H9 (cell line): Measurements from ENCODE around the gene GRM3. TPM values are rescaled to one million over a fixed set of nuclear protein-coding genes. Genes with fewer than 3 reads are reported as not detected.

Source experiments
- DNase-seq: peaks from one replicate; pipeline ENCODE4 v3.0.0-alpha.2; 2017
- H2AFZ ChIP-seq: one replicate; pipeline ENCODE4 v1.6.1; 2013; ENCODE audit warnings: mild to moderate bottlenecking, low read length, control low read depth, moderate library complexity
- H2AK5ac ChIP-seq: 2 replicates; pipeline ENCODE4 v1.6.1; 2013; ENCODE audit warnings: low read length, control low read depth, mixed read lengths; ENCODE audit not compliant: insufficient read length
- H2BK120ac ChIP-seq: one replicate; pipeline ENCODE4 v1.6.1; 2013; ENCODE audit warnings: low read depth, mild to moderate bottlenecking, low read length, control low read depth, inconsistent platforms; ENCODE audit not compliant: poor library complexity, severe bottlenecking
- H2BK12ac ChIP-seq: 2 replicates; pipeline ENCODE4 v1.6.1; 2013; ENCODE audit warnings: low read length, control low read depth, mixed read lengths, low read depth; ENCODE audit not compliant: insufficient read length
- H2BK15ac ChIP-seq: 2 replicates; pipeline ENCODE4 v1.6.1; 2013; ENCODE audit warnings: low read depth, low read length, control low read depth
- H2BK20ac ChIP-seq: one replicate; pipeline ENCODE4 v1.6.1; 2013; ENCODE audit warnings: low read depth, mild to moderate bottlenecking, low read length, control low read depth, inconsistent platforms; ENCODE audit not compliant: poor library complexity, severe bottlenecking
- H2BK5ac ChIP-seq: 2 replicates; pipeline ENCODE4 v1.6.1; 2013; ENCODE audit warnings: low read length, control low read depth, mixed read lengths; ENCODE audit not compliant: insufficient read length
- H3K14ac ChIP-seq: 2 replicates; pipeline ENCODE4 v1.6.1; 2013; ENCODE audit warnings: low read length, control low read depth; ENCODE audit not compliant: insufficient read depth
- H3K18ac ChIP-seq: 2 replicates; pipeline ENCODE4 v1.6.1; 2013; ENCODE audit warnings: low read depth, mild to moderate bottlenecking, mixed read lengths, low read length, control low read depth; ENCODE audit not compliant: insufficient read length
- H3K23ac ChIP-seq: 2 replicates; pipeline ENCODE4 v1.6.1; 2013; ENCODE audit warnings: low read length, control low read depth, mixed read lengths, low read depth; ENCODE audit not compliant: insufficient read length
- H3K23me2 ChIP-seq: 2 replicates; pipeline ENCODE4 v1.6.1; 2013; ENCODE audit warnings: low read depth, mild to moderate bottlenecking, mixed read lengths, low read length, control low read depth; ENCODE audit not compliant: insufficient read length, poor library complexity, severe bottlenecking
- H3K27ac ChIP-seq: 2 replicates; pipeline ENCODE4 v1.5.1; 2013; ENCODE audit warnings: low read length, control low read depth, mixed read lengths, low read depth; ENCODE audit not compliant: insufficient read length
- H3K27me3 ChIP-seq: 2 replicates; pipeline ENCODE4 v1.6.1; 2013; ENCODE audit warnings: low read length, control low read depth, inconsistent platforms; ENCODE audit not compliant: insufficient read depth
- H3K4ac ChIP-seq: 2 replicates; pipeline ENCODE4 v1.6.1; 2013; ENCODE audit warnings: low read depth, mild to moderate bottlenecking, control low read depth, inconsistent platforms, low read length, moderate library complexity
- H3K4me1 ChIP-seq: 2 replicates; pipeline ENCODE4 v1.6.1; 2013; ENCODE audit warnings: low read length, control low read depth, inconsistent platforms; ENCODE audit not compliant: insufficient read depth
- H3K4me2 ChIP-seq: 2 replicates; pipeline ENCODE4 v1.6.1; 2013; ENCODE audit warnings: low read length, control low read depth, mixed read lengths; ENCODE audit not compliant: insufficient read length, insufficient read depth
- H3K56ac ChIP-seq: 2 replicates; pipeline ENCODE4 v1.6.1; 2013; ENCODE audit warnings: low read depth, mild to moderate bottlenecking, mixed read lengths, low read length, control low read depth; ENCODE audit not compliant: insufficient read length
- H3K79me1 ChIP-seq: 2 replicates; pipeline ENCODE4 v1.6.1; 2013; ENCODE audit warnings: low read depth, mild to moderate bottlenecking, moderate library complexity, low read length, control low read depth, inconsistent platforms; ENCODE audit not compliant: insufficient read depth, poor library complexity, severe bottlenecking
- H3K79me2 ChIP-seq: 2 replicates; pipeline ENCODE4 v1.6.1; 2013; ENCODE audit warnings: low read length, control low read depth, inconsistent platforms; ENCODE audit not compliant: insufficient read depth
- H3K9ac ChIP-seq: 2 replicates; pipeline ENCODE4 v1.6.1; 2013; ENCODE audit warnings: low read length, control low read depth, mixed read lengths; ENCODE audit not compliant: insufficient read length; ENCODE audit errors: extremely low read depth
- H3K9me3 ChIP-seq: one replicate; pipeline ENCODE4 v1.6.1; 2013; ENCODE audit warnings: low read depth, low read length, inconsistent platforms; ENCODE audit not compliant: control insufficient read depth
- H3T11ph ChIP-seq: one replicate; pipeline ENCODE4 v1.6.1; 2013; ENCODE audit warnings: mild to moderate bottlenecking, low read length, control low read depth, inconsistent platforms
- H4K20me1 ChIP-seq: one replicate; pipeline ENCODE4 v1.6.1; 2013; ENCODE audit not compliant: control insufficient read depth, insufficient read length, insufficient read depth
- H4K5ac ChIP-seq: 2 replicates; pipeline ENCODE4 v1.6.1; 2013; ENCODE audit warnings: low read depth, mild to moderate bottlenecking, mixed read lengths, low read length, control low read depth; ENCODE audit not compliant: insufficient read length
- H4K8ac ChIP-seq: replicated peaks from 2 replicates; pipeline ENCODE4 v1.6.1; 2013; ENCODE audit warnings: low read length, control low read depth, mixed read lengths, low read depth; ENCODE audit not compliant: insufficient read length
- H4K91ac ChIP-seq: 2 replicates; pipeline ENCODE4 v1.6.1; 2013; ENCODE audit warnings: low read depth, mild to moderate bottlenecking, moderate library complexity, mixed read lengths, low read length, control low read depth; ENCODE audit not compliant: insufficient read length
- H3K27ac Mint-ChIP-seq, 3 experiments: 2 replicates in 2 of 3; 3 replicates in 1 of 3; pipeline ENCODE4 v1.8.0; 2020 to 2021; ENCODE audit warnings: mixed read lengths in 3 of 3, mild to moderate bottlenecking in 1 of 3, moderate library complexity in 1 of 3
- H3K27me3 Mint-ChIP-seq: 2 replicates; pipeline ENCODE4 v1.8.0; 2021; ENCODE audit warnings: low read depth, mild to moderate bottlenecking, moderate library complexity, mixed read lengths
- H3K36me3 Mint-ChIP-seq, 3 experiments: 2 replicates in 2 of 3; 3 replicates in 1 of 3; pipeline ENCODE4 v1.8.0; 2020 to 2021; ENCODE audit warnings: low read depth in 3 of 3, mixed read lengths in 3 of 3; ENCODE audit not compliant: insufficient read depth in 1 of 3
- H3K4me1 Mint-ChIP-seq, 2 experiments: 2 replicates each; pipeline ENCODE4 v1.8.0; 2020; ENCODE audit warnings: mixed read lengths in 2 of 2
- H3K4me3 Mint-ChIP-seq, 2 experiments: 2 replicates in 1 of 2; 3 replicates in 1 of 2; pipeline ENCODE4 v1.8.0; 2020 to 2021; ENCODE audit warnings: mild to moderate bottlenecking in 2 of 2, mixed read lengths in 2 of 2, moderate library complexity in 1 of 2
- H3K9me3 Mint-ChIP-seq, 2 experiments: 2 replicates in 1 of 2; 3 replicates in 1 of 2; pipeline ENCODE4 v1.8.0; 2020; ENCODE audit warnings: mild to moderate bottlenecking in 2 of 2, mixed read lengths in 2 of 2, moderate library complexity in 1 of 2
- CTCF ChIP-seq: fragments of 200-600 bp; sonication (generic); conservative IDR thresholded peaks from 3 replicates; pipeline ENCODE4 v1.8.0; 2021; ENCODE audit warnings: antibody characterized with exemption, mild to moderate bottlenecking
- WGBS: extraction: QIAGEN DNeasy Blood & Tissue Kit; methylation state at CpG from one replicate; pipeline ENCODE4 v1.1.7; 2013; ENCODE audit warnings: missing lambda C conversion rate, low lambda C conversion rate, mixed read lengths; ENCODE audit not compliant: insufficient read length; ENCODE audit errors: extremely low coverage; 5-methylcytosine and 5-hydroxymethylcytosine counted together
- total RNA-seq: library from RNA; stranded (reverse); gene quantifications from 2 replicates; pipeline ENCODE4 v1.2.1, GENCODE V29; 2021

GRM3 gene
- total RNA-seq, 1 experiment from 2014 or later = 0.15 TPM

DNA sequence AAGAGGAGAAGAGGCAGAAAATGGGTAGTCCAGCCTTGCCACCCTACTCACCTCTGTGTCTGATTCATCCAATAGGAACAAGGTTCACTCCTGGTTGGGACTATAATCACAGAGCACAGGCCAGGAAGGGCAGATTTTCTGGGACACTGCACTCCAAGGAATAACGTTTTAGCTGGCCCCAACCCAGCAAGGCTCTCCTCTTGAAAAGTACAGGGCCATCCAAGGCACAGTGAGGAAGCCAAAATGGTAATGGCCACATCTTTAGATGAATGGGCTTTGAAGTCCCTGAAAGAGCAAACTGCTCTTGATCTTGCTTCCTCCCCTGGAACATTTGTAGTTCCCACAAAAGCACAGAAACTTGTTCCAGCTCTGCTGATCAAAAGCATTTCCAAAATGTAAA lies 149.4 kb downstream of the GRM3 start:
- Histone ChIP-seq H2BK5ac (no peak overlapping the region), H3K79me1 (no peaks in the 10 kb centered on the region), H4K5ac (no peak overlapping the region), H2AK5ac (no peak overlapping the region), H3K27ac (no peak overlapping the region), H3K27me3 (no peaks in the 10 kb centered on the region), H3K79me2 (no peaks in the 10 kb centered on the region), H4K8ac (no peak overlapping the region), H3K4me1 (no peaks in the 10 kb centered on the region), H3K56ac (no peak overlapping the region), H3K14ac (no peak overlapping the region), H4K20me1 (no peaks in the 10 kb centered on the region), H3T11ph (no peak overlapping the region), H2BK120ac (no peak overlapping the region), H3K9ac (no peak overlapping the region), H4K91ac (no peak overlapping the region), H3K18ac (no peak overlapping the region), H3K9me3 (no peaks in the 10 kb centered on the region), H3K23ac (no peak overlapping the region), H3K23me2 (no peaks in the 10 kb centered on the region), H2BK20ac (no peak overlapping the region), H2BK12ac (no peak overlapping the region), H2AFZ (no peak overlapping the region), H2BK15ac (no peak overlapping the region), H3K4ac (no peak overlapping the region), H3K4me2 (no peak overlapping the region)
- Mint-ChIP-seq H3K27ac (no peak overlapping the region), H3K27me3 (no peaks in the 10 kb centered on the region; the same call in 1 of the 2 replicates), H3K36me3 (peaks cover 0 to 12% (median 12%) of the 10 kb centered on the region in 3 experiments; a peak in 4 of 7 replicates), H3K9me3 (peaks cover 5 to 8% of the 10 kb centered on the region in 2 experiments; a peak in 4 of 5 replicates), H3K4me1 (no peaks in the 10 kb centered on the region), H3K4me3 (no peak overlapping the region)
- DNase-seq = no peak
- TF ChIP-seq CTCF = no peak
- WGBS = no CpG with 5 or more reads among the region's 1 CpG
